Kidney (tissue), 14 donors: ENCODE measurements around the gene DAZL. TPM values are rescaled to one million over a fixed set of nuclear protein-coding genes. Genes with fewer than 3 reads are reported as not detected.

ENCODE experiments used
- DNase-seq, 5 donors: peaks; one replicate each; pipeline ENCODE4 v3.0.0-alpha.2; 2013 to 2020
- FAIRE-seq: peaks from 2 replicates; lab custom pipeline; 2012; peaks lifted over from hg19 to GRCh38; lab: Jason Lieb, UNC
- H3K27ac ChIP-seq, 2 donors: one replicate each; pipeline ENCODE4 v1.7.0; 2013; ENCODE audit warnings: low read depth in 2 of 2, low read length in 2 of 2, inconsistent platforms in 1 of 2
- H3K27me3 ChIP-seq: one replicate; pipeline ENCODE4 v1.7.1; 2013; ENCODE audit warnings: low read length, inconsistent platforms; ENCODE audit not compliant: control insufficient read depth, insufficient read depth
- H3K36me3 ChIP-seq, 3 donors: one replicate each; pipeline versions ENCODE4 v1.7.0 to v1.7.1; 2013; ENCODE audit warnings: low read length in 3 of 3, control low read depth in 1 of 3, inconsistent platforms in 1 of 3; ENCODE audit not compliant: insufficient read depth in 3 of 3, control insufficient read depth in 2 of 3
- H3K4me1 ChIP-seq, 3 donors: one replicate each; pipeline versions ENCODE4 v1.7.0 to v1.7.1; 2013; ENCODE audit warnings: low read length in 3 of 3, inconsistent platforms in 1 of 3, low read depth in 1 of 3; ENCODE audit not compliant: control insufficient read depth in 2 of 3, insufficient read depth in 2 of 3
- H3K4me3 ChIP-seq, 3 donors: one replicate each; pipeline versions ENCODE4 v1.7.0 to v1.8.1; 2013; ENCODE audit warnings: low read length in 3 of 3, control low read depth in 1 of 3, inconsistent platforms in 1 of 3
- H3K9ac ChIP-seq, 3 donors: one replicate each; pipeline versions ENCODE4 v1.7.0 to v1.7.1; 2013; ENCODE audit warnings: low read length in 3 of 3, control low read depth in 1 of 3, inconsistent platforms in 1 of 3
- H3K9me3 ChIP-seq, 3 donors: one replicate each; pipeline versions ENCODE4 v1.7.0 to v1.7.1; 2013; ENCODE audit warnings: low read length in 3 of 3, control low read depth in 1 of 3, inconsistent platforms in 1 of 3; ENCODE audit not compliant: control insufficient read depth in 2 of 3, insufficient read depth in 1 of 3
- intact Hi-C: fragments of 100-400 bp; cut with DNase I; formaldehyde crosslinking; loops from one replicate; pipeline ENCODE4 v1.11.1; 2022
- polyA plus RNA-seq: library from polyadenylated mRNA; stranded (reverse); fragments of 350-450 nt; fragmentation: Illumina TruSeq; extraction: RNeasy Lipid Tissue Mini Kit (QIAGEN cat#74804); gene quantifications from one replicate; pipeline ENCODE4 v1.2.3, GENCODE V29; 2014; ENCODE audit warnings: low read depth, low replicate concordance; ENCODE audit not compliant: insufficient read depth
- total RNA-seq: library from RNA; stranded (reverse); fragmentation: NEBNext Ultra II Directional; extraction: Animal tissue kit (Norgen Biotek cat#: 25700); gene quantifications from one replicate; pipeline ENCODE4 v1.2.1, GENCODE V29; 2021
- TF ChIP-seq, protein P1 (sequence below): IDR thresholded peaks from 3 replicates; pipeline ENCODE4 v1.5.1; 2012; ENCODE audit warnings: mild to moderate bottlenecking, moderate library complexity, borderline replicate concordance; ENCODE audit not compliant: insufficient read depth; ENCODE audit errors: extremely low read depth
- donor health status: control.
- donor health status: control.
- donor health status: control.
- donor health status: control.
- donor health status: control.
- donor health status: DM: yes; HTN: yes; CAD: no.
- donor health status: Normal renal cell carcinoma (clear cell type).

DAZL gene
- total and polyA plus RNA-seq, 2 donors from 2014 or later = not detected

DNA sequence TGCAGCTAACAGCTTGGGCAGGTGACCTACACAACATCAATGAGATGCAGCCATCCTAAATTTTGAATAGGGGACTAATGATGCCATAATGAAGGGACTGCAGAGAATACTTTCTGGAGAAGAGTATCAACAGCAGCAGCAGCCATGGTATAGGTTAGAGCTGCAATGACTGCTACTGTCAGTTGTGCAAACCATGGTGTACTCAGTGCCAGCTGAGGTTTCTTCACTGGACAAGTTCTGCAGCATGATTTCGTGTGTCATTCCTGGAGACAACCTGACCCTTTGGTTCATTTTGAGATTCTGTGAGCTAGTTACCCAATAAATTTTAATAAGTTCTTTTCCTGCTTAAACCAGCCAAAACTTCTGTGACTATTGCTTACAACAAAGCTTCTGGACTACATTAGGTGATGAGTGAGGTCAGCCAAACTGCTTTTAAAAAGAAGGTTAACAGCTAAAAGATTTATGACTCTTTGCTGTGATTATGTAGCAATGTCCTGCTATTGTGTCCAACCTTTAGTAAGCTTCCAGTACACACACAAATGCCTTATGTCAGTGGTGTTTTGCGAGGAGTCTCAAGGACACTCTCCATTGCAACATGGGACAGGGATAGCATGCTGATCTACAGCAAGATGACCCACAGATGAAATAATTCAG, 4.8 kb upstream of the DAZL start:
- H3K4me1 ChIP-seq = no peaks in the 10 kb centered on the region
- H3K27me3 ChIP-seq = no peaks in the 10 kb centered on the region
- no peak overlapping the region for H3K9ac ChIP-seq
- H3K4me3 ChIP-seq = no peak overlapping the region
- no peaks in the 10 kb centered on the region for H3K36me3 ChIP-seq
- FAIRE-seq (no peak), DNase-seq (peak in 1 of 5 donors; percentile 47)
- intact Hi-C loops = loop anchor here (10.0 kb wide), 1 partner anchor 635 kb away; no protein-coding TSS in a partner anchor
- H3K9me3 ChIP-seq = no peaks in the 10 kb centered on the region
- TF ChIP-seq, protein P1, sequence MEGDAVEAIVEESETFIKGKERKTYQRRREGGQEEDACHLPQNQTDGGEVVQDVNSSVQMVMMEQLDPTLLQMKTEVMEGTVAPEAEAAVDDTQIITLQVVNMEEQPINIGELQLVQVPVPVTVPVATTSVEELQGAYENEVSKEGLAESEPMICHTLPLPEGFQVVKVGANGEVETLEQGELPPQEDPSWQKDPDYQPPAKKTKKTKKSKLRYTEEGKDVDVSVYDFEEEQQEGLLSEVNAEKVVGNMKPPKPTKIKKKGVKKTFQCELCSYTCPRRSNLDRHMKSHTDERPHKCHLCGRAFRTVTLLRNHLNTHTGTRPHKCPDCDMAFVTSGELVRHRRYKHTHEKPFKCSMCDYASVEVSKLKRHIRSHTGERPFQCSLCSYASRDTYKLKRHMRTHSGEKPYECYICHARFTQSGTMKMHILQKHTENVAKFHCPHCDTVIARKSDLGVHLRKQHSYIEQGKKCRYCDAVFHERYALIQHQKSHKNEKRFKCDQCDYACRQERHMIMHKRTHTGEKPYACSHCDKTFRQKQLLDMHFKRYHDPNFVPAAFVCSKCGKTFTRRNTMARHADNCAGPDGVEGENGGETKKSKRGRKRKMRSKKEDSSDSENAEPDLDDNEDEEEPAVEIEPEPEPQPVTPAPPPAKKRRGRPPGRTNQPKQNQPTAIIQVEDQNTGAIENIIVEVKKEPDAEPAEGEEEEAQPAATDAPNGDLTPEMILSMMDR = no peak
- H3K27ac ChIP-seq = no peak overlapping the region

- Histone ChIP-seq H3K9ac (no peak overlapping the region), H3K4me3 (no peak overlapping the region), H3K36me3 (no peaks in the 10 kb centered on the region), H3K4me1 (no peaks in the 10 kb centered on the region), H3K27ac (no peak overlapping the region), H3K27me3 (no peaks in the 10 kb centered on the region), H3K9me3 (no peaks in the 10 kb centered on the region)
- TF ChIP-seq, protein P1 = no peak
- DNase-seq = peak in 1 of 5 donors; percentile 16
- FAIRE-seq = no peak
- intact Hi-C loops = loop anchor here (10.0 kb wide), 1 partner anchor 636 kb away; no protein-coding TSS in a partner anchor
These were observed 3.6 kb upstream of the DAZL start for GRCh38 chr3:16608816-16609215.

DNA sequence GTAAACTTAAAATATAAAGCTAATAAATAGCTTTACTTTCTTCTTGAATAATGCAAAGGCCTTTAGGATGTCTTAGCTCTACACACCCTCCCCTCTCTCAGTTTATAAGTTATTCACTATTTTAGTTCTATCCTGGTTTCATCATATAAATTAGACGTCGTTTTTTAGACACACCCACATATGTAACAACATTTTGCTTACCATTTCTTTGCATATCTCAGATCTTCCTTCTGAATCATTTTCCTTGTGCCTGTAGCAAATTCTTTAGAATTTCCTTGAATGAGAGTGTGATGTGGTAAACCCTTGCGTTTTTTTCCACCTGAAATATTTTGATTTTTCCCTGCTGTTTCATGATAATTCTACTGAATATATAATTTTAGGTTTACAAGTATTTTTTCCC, 2.5 kb upstream of the DAZL start:
- no peaks in the 10 kb centered on the region for H3K4me1 ChIP-seq
- intact Hi-C loops = loop anchor here (10.0 kb wide), 1 partner anchor 637 kb away; no protein-coding TSS in a partner anchor
- H3K27me3 ChIP-seq = no peaks in the 10 kb centered on the region
- H3K4me3 ChIP-seq = no peak overlapping the region
- no peak for DNase-seq
- TF ChIP-seq, protein P1 = no peak
- no peak for FAIRE-seq
- H3K9ac ChIP-seq = no peak overlapping the region
- H3K36me3 ChIP-seq = no peaks in the 10 kb centered on the region
- H3K9me3 ChIP-seq = no peaks in the 10 kb centered on the region
- no peak overlapping the region for H3K27ac ChIP-seq
